Smooth muscle cell (in vitro differentiated cells): ENCODE results near the gene RAB34. TPM values are rescaled to one million over a fixed set of nuclear protein-coding genes. Genes with fewer than 3 reads are reported as not detected.

ENCODE experiments used
- polyA plus RNA-seq: library from polyadenylated mRNA; unstranded; fragments of >200 nt; fragmentation: Nextera tagmentation; extraction: Ambion mirVana; gene quantifications from 2 replicates; pipeline ENCODE4 v1.2.1, GENCODE V29; 2016
- small RNA-seq: library from RNA; depleted of rRNA; stranded (forward); fragments of <200 nt; gene quantifications from one replicate; pipeline ENCODE3, GENCODE V24; 2014
- total RNA-seq: library from RNA; depleted of rRNA; stranded (reverse); fragments of >200 nt; gene quantifications from 2 replicates; pipeline ENCODE4 v1.2.3, GENCODE V29; 2014

Gene RAB34
- total and polyA plus RNA-seq, 2 experiments from 2014 or later, result 208 to 289 TPM

Small RNA genes lying within 50 kb of the gene (small RNA-seq; reads per million reads assigned to genes)
- gene SNORD42A (not detected), gene SNORD42B (not detected), gene SNORD4A (not detected), gene SNORD4B (not detected)

Other genes starting within 250 kb of the RAB34 start
- not detected in 2 replicates for gene SLC13A2, start 244.2 kb downstream of the RAB34 start, total RNA-seq
- not detected in 2 replicates for gene SLC13A2, start 244.2 kb downstream of the RAB34 start, polyA plus RNA-seq
- 0.36 TPM in 1 of 2 replicates, not detected in the other for gene FOXN1, start 211.5 kb downstream of the RAB34 start, total RNA-seq
- gene FOXN1, start 211.5 kb downstream of the RAB34 start, polyA plus RNA-seq, result not detected in 2 replicates
- 46.9 and 48.3 TPM in 2 replicates for gene UNC119, start 165.2 kb downstream of the RAB34 start, total RNA-seq
- gene UNC119, start 165.2 kb downstream of the RAB34 start, polyA plus RNA-seq, result 35.9 and 40.2 TPM in 2 replicates
- gene PIGS, start 146.3 kb downstream of the RAB34 start, total RNA-seq, result 27.4 and 61.3 TPM in 2 replicates
- 69.2 and 75.4 TPM in 2 replicates for gene PIGS, start 146.3 kb downstream of the RAB34 start, polyA plus RNA-seq
- gene ALDOC, start 141.0 kb downstream of the RAB34 start, total RNA-seq, result 72.6 and 106 TPM in 2 replicates
- 61.7 and 71.5 TPM in 2 replicates for gene ALDOC, start 141.0 kb downstream of the RAB34 start, polyA plus RNA-seq
- 13.9 and 21.3 TPM in 2 replicates for gene SPAG5, start 118.8 kb downstream of the RAB34 start, total RNA-seq
- gene SPAG5, start 118.8 kb downstream of the RAB34 start, polyA plus RNA-seq, result 19.8 and 23.7 TPM in 2 replicates
- gene RSKR, start 103.7 kb downstream of the RAB34 start, total RNA-seq, result 2.2 and 3.8 TPM in 2 replicates
- gene RSKR, start 103.7 kb downstream of the RAB34 start, polyA plus RNA-seq, result 2.0 and 2.3 TPM in 2 replicates
- 63.5 and 93.3 TPM in 2 replicates for gene BLTP2, start 72.7 kb downstream of the RAB34 start, total RNA-seq
- gene BLTP2, start 72.7 kb downstream of the RAB34 start, polyA plus RNA-seq, result 35.1 and 37.1 TPM in 2 replicates
- gene SDF2, start 56.0 kb downstream of the RAB34 start, total RNA-seq, result 78.8 and 88.6 TPM in 2 replicates
- 87.9 and 96.5 TPM in 2 replicates for gene SDF2, start 56.0 kb downstream of the RAB34 start, polyA plus RNA-seq
- gene SUPT6H, start 55.7 kb downstream of the RAB34 start, total RNA-seq, result 48.5 and 64.0 TPM in 2 replicates
- 22.4 and 26.1 TPM in 2 replicates for gene SUPT6H, start 55.7 kb downstream of the RAB34 start, polyA plus RNA-seq
- gene PROCA1, start 6.0 kb downstream of the RAB34 start, total RNA-seq, result 1.9 and 3.0 TPM in 2 replicates
- 1.8 and 3.0 TPM in 2 replicates for gene PROCA1, start 6.0 kb downstream of the RAB34 start, polyA plus RNA-seq
- 626 and 629 TPM in 2 replicates for gene RPL23A, start 2.1 kb upstream of the RAB34 start, total RNA-seq
- 1,149 and 1,234 TPM in 2 replicates for gene RPL23A, start 2.1 kb upstream of the RAB34 start, polyA plus RNA-seq
- 14.7 and 21.9 TPM in 2 replicates for gene TLCD1, start 8.4 kb upstream of the RAB34 start, total RNA-seq
- gene TLCD1, start 8.4 kb upstream of the RAB34 start, polyA plus RNA-seq, result 11.2 and 15.6 TPM in 2 replicates
- 1.2 and 2.8 TPM in 2 replicates for gene NEK8, start 10.9 kb upstream of the RAB34 start, total RNA-seq
- 4.6 TPM in 2 replicates for gene NEK8, start 10.9 kb upstream of the RAB34 start, polyA plus RNA-seq
- gene TRAF4, start 26.1 kb upstream of the RAB34 start, total RNA-seq, result 82.1 and 97.0 TPM in 2 replicates
- 47.5 and 55.2 TPM in 2 replicates for gene TRAF4, start 26.1 kb upstream of the RAB34 start, polyA plus RNA-seq
- 10.6 and 20.5 TPM in 2 replicates for gene FAM222B, start 124.9 kb upstream of the RAB34 start, total RNA-seq
- 28.0 and 35.9 TPM in 2 replicates for gene FAM222B, start 124.9 kb upstream of the RAB34 start, polyA plus RNA-seq
- 30.0 and 37.6 TPM in 2 replicates for gene ERAL1, start 137.1 kb upstream of the RAB34 start, total RNA-seq
- 58.9 and 59.3 TPM in 2 replicates for gene ERAL1, start 137.1 kb upstream of the RAB34 start, polyA plus RNA-seq
- 18.1 and 20.1 TPM in 2 replicates for gene FLOT2, start 179.9 kb upstream of the RAB34 start, total RNA-seq
- 40.1 and 58.3 TPM in 2 replicates for gene FLOT2, start 179.9 kb upstream of the RAB34 start, polyA plus RNA-seq
- gene DHRS13, start 185.2 kb upstream of the RAB34 start, total RNA-seq, result 6.0 and 8.2 TPM in 2 replicates
- 10.1 and 10.5 TPM in 2 replicates for gene DHRS13, start 185.2 kb upstream of the RAB34 start, polyA plus RNA-seq
- 17.8 and 18.9 TPM in 2 replicates for gene PHF12, start 233.7 kb upstream of the RAB34 start, total RNA-seq
- 12.2 and 14.0 TPM in 2 replicates for gene PHF12, start 233.7 kb upstream of the RAB34 start, polyA plus RNA-seq